GM23248 (cell line): ENCODE results near the gene SCYGR6.

Experiments
- EZH2 ChIP-seq: fragments of 200-600 bp; sonication (generic); IDR thresholded peaks from 2 replicates; pipeline ENCODE4 v1.6.1; 2018; ENCODE audit warnings: antibody characterized with exemption, mild to moderate bottlenecking; ENCODE audit not compliant: insufficient read depth, poor library complexity, severe bottlenecking
- EZH2phosphoT487 ChIP-seq: fragments of 200-600 bp; sonication (generic); IDR thresholded peaks from 2 replicates; pipeline ENCODE4 v1.6.1; 2018; ENCODE audit warnings: antibody characterized with exemption, moderate library complexity, mild to moderate bottlenecking, low read depth; ENCODE audit not compliant: insufficient read depth

DNA sequence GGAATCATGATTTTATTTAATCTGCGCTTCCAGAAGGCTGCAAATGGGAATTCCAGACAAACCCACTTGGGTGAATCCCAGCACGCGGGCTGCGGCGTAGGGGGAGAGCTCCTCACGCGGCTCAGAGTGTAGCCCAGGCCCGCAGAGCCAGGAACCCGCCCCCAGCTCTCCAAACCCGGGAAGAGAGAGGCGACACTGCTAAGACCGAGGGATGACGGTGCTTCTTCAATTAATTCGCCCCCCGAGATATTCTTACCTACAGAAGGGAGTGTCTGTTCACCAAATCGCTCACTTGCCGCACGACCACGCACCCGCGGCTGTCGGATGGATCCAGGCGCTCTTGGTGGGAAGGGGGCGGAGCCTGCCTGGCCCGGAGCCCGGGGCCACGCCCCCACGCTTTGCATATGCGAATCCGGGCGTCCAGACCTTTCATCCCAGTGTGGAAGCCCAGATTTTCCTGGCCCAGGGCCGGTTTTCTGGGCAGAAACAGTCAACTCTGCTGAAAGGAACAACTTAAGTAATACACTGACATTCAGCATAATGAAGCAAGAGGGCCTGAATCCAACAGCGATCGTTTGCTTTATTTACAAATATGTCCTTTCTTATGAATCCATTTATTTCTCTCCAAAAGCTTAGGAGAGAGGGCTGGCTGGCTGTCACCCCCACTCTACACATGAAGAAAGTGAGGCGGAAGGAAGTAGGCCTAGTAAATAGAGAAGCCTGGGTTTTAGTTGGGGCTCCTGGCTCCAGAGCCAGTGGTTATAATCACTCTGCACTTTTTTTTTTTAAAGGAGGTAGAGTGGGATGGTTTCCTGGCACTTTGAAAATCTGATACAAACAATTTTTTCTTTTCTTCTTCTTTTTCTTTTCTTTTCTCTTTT lies 6.6 kb downstream of the SCYGR6 start, which contains the start of gene SLC19A3:
- TF ChIP-seq EZH2 (no peak), EZH2phosphoT487 (no peak)
